Urinary bladder (tissue), 4 donors: ENCODE data around the gene KLRC3. TPM values are rescaled to one million over a fixed set of nuclear protein-coding genes. Genes with fewer than 3 reads are reported as not detected.
"Not testable (repeated sequence)": the region's sequence is repeated elsewhere in the genome, so short reads cannot be mapped to it uniquely, and the experiment has no call there.

Source experiments
- DNase-seq: peaks from one replicate; pipeline ENCODE4 v3.0.0-alpha.2; 2015; ENCODE audit errors: extremely low spot score
- H3K27ac ChIP-seq: one replicate; pipeline ENCODE4 v1.5.1; 2013; ENCODE audit warnings: low read depth, mild to moderate bottlenecking, moderate library complexity
- H3K36me3 ChIP-seq: one replicate; pipeline ENCODE4 v1.6.1; 2013; ENCODE audit warnings: mild to moderate bottlenecking, moderate library complexity; ENCODE audit not compliant: insufficient read depth
- H3K4me1 ChIP-seq: one replicate; pipeline ENCODE4 v1.6.1; 2013; ENCODE audit warnings: mild to moderate bottlenecking, moderate library complexity; ENCODE audit not compliant: insufficient read depth
- H3K4me3 ChIP-seq: one replicate; pipeline ENCODE4 v1.5.1; 2013; ENCODE audit warnings: low read depth, low read length
- WGBS: extraction: QIAGEN DNeasy Blood & Tissue Kit; methylation state at CpG from one replicate; pipeline ENCODE4 v1.1.7; 2013; 5-methylcytosine and 5-hydroxymethylcytosine counted together
- polyA plus RNA-seq: library from polyadenylated mRNA; stranded (reverse); fragments of 200-250 nt; gene quantifications from one replicate; pipeline ENCODE4 v1.2.3, GENCODE V29; 2013
- total RNA-seq: library from RNA; depleted of rRNA; stranded (reverse); fragments of >200 nt; gene quantifications from one replicate; pipeline ENCODE4 v1.2.3, GENCODE V29; 2014
- donor health status: healthy with polysubstance abuse.
- donor health status: healthy.

KLRC3 gene
- total and polyA plus RNA-seq, 2 donors: 0.49 to 0.69 TPM

DNA sequence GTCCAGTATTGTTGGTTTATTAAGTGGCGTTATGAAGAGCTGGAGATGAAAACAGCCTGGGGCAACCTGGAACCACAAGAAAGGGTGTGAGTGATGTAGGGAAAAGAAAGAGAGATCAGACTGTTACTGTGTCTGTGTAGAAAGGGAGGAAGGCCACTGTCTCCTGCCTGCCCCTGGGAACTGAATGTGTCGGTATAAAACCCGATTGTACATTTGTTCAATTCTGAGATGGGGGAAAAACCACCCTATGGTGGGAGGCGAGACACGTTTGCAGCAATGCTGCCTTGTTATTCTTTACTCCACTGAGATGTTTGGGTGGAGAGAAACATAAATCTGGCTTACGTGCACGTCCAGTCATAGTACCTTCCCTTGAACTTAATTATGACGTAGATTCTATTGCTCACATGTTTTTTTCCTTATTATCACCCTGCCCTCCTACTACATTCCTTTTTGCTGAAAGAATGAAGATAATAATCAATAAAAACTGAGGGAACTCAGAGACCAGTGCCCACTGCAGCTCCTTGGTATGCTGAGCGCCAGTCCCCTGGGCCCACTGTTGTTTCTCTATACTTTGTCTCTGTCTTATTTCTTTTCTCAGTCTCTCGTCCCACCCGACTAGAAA, 25.8 kb downstream of the KLRC3 start:
- not testable (repeated sequence) for H3K4me1 ChIP-seq

GRCh38 chr12:10393291-10393690, 27.1 kb downstream of the KLRC3 start:
- Histone ChIP-seq H3K4me3 (no peak overlapping the region), H3K4me1 (no peaks in the 10 kb centered on the region), H3K27ac (no peak overlapping the region), H3K36me3 (no peaks in the 10 kb centered on the region)
- 47% methylated on average over 3 of the region's 3 CpGs for WGBS
- no peak for DNase-seq

More for the DNA sequence above, 25.8 kb downstream of the KLRC3 start:
- not testable (repeated sequence) for DNase-seq, H3K27ac ChIP-seq, H3K4me3 ChIP-seq, H3K36me3 ChIP-seq
- WGBS: 87% methylated on average over 11 of the region's 11 CpGs

DNA sequence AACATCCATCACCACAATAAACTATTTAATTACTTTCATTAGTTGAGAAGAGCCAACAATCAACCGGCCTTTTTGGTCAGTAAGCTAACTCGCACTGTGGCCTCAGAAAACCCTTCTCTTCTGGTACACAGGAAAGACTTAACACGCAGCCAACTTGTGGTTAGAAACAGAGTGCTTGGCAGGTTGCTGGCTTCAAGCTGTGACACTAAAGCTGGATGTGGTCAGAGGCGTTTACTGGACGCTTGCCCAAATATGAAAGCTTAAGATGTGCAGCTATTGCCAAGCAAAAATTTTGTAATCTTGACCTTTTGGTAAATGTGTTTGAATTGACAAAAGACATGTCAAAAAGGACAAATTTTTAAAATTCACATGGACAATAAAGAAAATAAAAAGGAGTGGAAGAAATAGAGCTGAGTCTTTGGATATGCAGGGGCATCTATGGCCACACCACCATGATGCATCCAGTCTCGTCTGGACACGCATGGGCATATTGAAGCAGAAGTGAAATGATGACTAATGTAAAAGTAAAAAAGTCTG, 27.9 kb downstream of the KLRC3 start:
- H3K36me3 ChIP-seq: no peaks in the 10 kb centered on the region
- 27% methylated on average over 7 of the region's 7 CpGs for WGBS
- DNase-seq: no peak
- no peaks in the 10 kb centered on the region for H3K4me1 ChIP-seq
- H3K4me3 ChIP-seq: no peak overlapping the region
- H3K27ac ChIP-seq: no peak overlapping the region

- not testable (repeated sequence) for H3K4me1 ChIP-seq, H3K4me3 ChIP-seq, H3K36me3 ChIP-seq, DNase-seq, H3K27ac ChIP-seq
- 94% methylated on average over 7 of the region's 7 CpGs for WGBS
Measured at GRCh38 chr12:10390991-10391390, 29.4 kb downstream of the KLRC3 start.

DNA sequence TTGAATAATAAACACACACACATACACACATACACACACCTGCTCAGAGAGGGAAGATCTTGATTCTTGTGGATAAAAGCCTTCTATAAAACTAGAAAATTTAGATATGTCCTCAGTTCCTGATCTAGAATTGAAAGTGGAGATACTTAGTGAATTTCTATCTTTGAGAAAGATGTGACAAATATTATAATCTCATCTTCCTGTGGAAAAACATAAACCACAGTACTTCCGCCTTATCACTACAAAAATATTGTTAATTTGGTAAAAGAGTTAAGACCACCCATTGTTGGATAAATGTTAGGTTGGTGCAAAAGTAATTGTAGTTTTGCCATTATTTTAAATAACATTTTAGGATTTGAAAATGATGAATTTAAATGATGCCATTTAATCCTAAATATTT, 30.5 kb downstream of the KLRC3 start, which contains the start of gene KLRK1:
Gene KLRK1 (minus strand): TSS at position 138 of the 400 bp plus-strand sequence. CDS start 1,231 bp downstream, outside the sequence.
- DNase-seq: no peak
- Histone ChIP-seq H3K27ac (no peak within 1 kb of the TSS), H3K4me1 (no peaks in the 10 kb centered on the region), H3K4me3 (no peak within 1 kb of the TSS), H3K36me3 (no peaks in the 10 kb centered on the region)
- WGBS: 92% methylated on average over 1 of the region's 1 CpG

GRCh38 chr12:10388624-10389413, 31.6 kb downstream of the KLRC3 start:
- WGBS: 67% methylated on average over 9 of the region's 9 CpGs
- H3K27ac ChIP-seq: no peak overlapping the region
- H3K36me3 ChIP-seq: no peaks in the 10 kb centered on the region
- H3K4me3 ChIP-seq: no peak overlapping the region
- DNase-seq: no peak
- no peaks in the 10 kb centered on the region for H3K4me1 ChIP-seq

- not testable (repeated sequence) for H3K4me1 ChIP-seq, H3K27ac ChIP-seq, H3K36me3 ChIP-seq, DNase-seq, H3K4me3 ChIP-seq
- 92% methylated on average over 6 of the region's 6 CpGs for WGBS
Measured at GRCh38 chr12:10387498-10387897, 32.9 kb downstream of the KLRC3 start.

DNA sequence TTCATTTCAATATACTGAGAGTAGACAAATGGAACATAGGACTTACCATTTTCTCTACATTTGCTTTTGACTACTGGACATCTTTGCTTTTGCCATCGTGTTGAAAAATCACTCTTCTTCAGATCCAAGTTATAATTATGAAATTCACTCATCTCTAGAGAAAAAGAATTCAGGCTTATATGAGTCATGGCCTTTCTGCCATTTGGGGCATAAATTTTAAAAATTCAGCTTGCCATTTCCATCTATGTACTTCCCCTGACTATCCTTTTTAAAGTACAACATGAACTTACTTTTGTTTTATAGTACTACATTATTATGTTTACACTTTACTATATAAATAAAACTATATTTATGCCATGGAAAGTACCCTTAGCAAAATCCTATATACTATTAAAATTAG, 33.5 kb downstream of the KLRC3 start:
- H3K4me3 ChIP-seq: no peak overlapping the region
- no peak overlapping the region for H3K27ac ChIP-seq
- H3K36me3 ChIP-seq: no peaks in the 10 kb centered on the region
- 68% methylated on average over 1 of the region's 1 CpG for WGBS
- no peaks in the 10 kb centered on the region for H3K4me1 ChIP-seq
- DNase-seq: no peak

- no peak overlapping the region for H3K27ac ChIP-seq
- 45% methylated on average over 2 of the region's 2 CpGs for WGBS
- DNase-seq: no peak
- no peaks in the 10 kb centered on the region for H3K4me1 ChIP-seq
- H3K36me3 ChIP-seq: no peaks in the 10 kb centered on the region
- H3K4me3 ChIP-seq: no peak overlapping the region
Measured at GRCh38 chr12:10385166-10385613, 35.2 kb downstream of the KLRC3 start.

- 91% methylated on average over 3 of the region's 3 CpGs for WGBS
- H3K4me1 ChIP-seq: no peaks in the 10 kb centered on the region
- no peak for DNase-seq
- no peak overlapping the region for H3K27ac ChIP-seq
- H3K36me3 ChIP-seq: no peaks in the 10 kb centered on the region
- no peak overlapping the region for H3K4me3 ChIP-seq
Measured at GRCh38 chr12:10384191-10384590, 36.2 kb downstream of the KLRC3 start.

- H3K27ac ChIP-seq: peak overlapping the region; percentile 29
- 91% methylated on average over 4 of the region's 4 CpGs for WGBS
- no peak for DNase-seq
- no peak overlapping the region for H3K4me3 ChIP-seq
- no peaks in the 10 kb centered on the region for H3K4me1 ChIP-seq
- H3K36me3 ChIP-seq: no peaks in the 10 kb centered on the region
Measured at GRCh38 chr12:10381928-10382628, 38.3 kb downstream of the KLRC3 start.

DNA sequence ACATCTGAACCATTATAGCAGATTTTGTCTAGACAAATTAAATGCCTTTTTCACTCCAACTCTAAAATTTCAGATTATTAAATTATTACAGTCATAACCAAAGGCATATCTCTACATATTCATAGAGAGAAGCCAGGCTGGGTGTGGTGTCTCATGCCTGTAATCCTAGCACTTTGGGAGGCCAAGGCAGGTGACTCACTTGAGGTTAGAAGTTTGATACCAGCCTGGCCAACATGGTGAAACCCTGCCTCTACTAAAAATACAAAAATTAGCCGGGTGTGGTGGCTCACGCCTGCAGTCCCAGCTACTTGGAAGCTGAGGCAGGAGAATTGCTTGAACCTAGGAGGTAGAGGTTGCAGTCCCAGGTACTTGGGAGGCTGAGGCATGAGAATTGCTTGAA, 41.7 kb downstream of the KLRC3 start:
- H3K27ac ChIP-seq, H3K36me3 ChIP-seq, DNase-seq, H3K4me1 ChIP-seq, H3K4me3 ChIP-seq: not testable (repeated sequence)
- 96% methylated on average over 2 of the region's 2 CpGs for WGBS

DNA sequence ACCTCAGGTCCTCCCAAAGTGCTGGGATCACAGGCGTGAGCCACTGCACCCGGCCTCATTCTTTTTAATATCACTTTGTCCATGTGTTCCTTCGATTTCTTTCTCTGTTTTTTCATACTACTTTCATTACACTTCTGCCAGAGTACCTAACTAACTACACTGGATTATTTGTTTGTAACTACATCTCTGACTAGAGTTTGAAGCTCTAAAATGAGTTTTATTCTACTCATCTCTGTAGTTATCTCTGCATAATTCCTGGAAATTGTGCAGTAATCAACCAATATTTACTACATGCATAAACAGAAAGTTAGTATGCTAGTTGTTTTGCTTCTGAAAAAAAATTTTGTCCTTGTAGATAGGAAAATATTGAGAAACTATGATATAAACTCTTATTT, 45.8 kb downstream of the KLRC3 start:
- Histone ChIP-seq H3K36me3 (no peaks in the 10 kb centered on the region), H3K4me3 (no peak overlapping the region), H3K27ac (no peak overlapping the region), H3K4me1 (peaks cover 4% of the 10 kb centered on the region)
- no peak for DNase-seq
- 94% methylated on average over 3 of the region's 3 CpGs for WGBS
